ENCODE data around the gene UBXN4.

DNA sequence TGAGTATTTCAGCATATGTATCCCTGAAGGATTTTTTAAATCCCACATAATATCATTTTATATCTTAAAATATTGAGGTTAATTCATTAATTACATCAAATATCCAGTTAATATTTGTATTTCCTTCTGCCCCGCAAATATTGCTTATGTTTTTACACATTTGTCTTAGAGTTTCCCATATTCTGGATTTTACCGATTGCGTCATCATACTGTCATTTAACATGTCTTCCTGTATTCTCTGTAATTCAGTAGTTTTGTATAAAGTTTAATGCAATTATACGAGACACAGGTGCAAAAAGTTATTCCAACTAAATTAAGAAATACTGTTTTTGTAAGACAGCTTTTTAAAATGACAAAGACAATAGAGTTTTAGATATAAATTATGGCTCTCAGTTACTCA lies 33.5 kb upstream of the UBXN4 start:
- TF ChIP-seq, protein P1, sequence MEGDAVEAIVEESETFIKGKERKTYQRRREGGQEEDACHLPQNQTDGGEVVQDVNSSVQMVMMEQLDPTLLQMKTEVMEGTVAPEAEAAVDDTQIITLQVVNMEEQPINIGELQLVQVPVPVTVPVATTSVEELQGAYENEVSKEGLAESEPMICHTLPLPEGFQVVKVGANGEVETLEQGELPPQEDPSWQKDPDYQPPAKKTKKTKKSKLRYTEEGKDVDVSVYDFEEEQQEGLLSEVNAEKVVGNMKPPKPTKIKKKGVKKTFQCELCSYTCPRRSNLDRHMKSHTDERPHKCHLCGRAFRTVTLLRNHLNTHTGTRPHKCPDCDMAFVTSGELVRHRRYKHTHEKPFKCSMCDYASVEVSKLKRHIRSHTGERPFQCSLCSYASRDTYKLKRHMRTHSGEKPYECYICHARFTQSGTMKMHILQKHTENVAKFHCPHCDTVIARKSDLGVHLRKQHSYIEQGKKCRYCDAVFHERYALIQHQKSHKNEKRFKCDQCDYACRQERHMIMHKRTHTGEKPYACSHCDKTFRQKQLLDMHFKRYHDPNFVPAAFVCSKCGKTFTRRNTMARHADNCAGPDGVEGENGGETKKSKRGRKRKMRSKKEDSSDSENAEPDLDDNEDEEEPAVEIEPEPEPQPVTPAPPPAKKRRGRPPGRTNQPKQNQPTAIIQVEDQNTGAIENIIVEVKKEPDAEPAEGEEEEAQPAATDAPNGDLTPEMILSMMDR (conservative IDR thresholded peaks at IDR 0.05 in 1 of 2, IDR thresholded peaks at IDR 0.05 in 1 of 2; ENCODE audit: extremely low read depth in 1 of 2, insufficient read depth in 1 of 2, low read depth in 1 of 2, low read length in 2 of 2): no peak
- no peak for TF ChIP-seq EZH2 (IDR thresholded peaks at IDR 0.05; ENCODE audit: borderline replicate concordance, low read length)
